ENCODE measurements around the gene C16orf95. TPM values are rescaled to one million over a fixed set of nuclear protein-coding genes. Genes with fewer than 3 reads are reported as not detected.

C16orf95 gene
- total and polyA plus RNA-seq, 7 donors: 0.36 to 6.6 (median 2.2) TPM; not detected in 1

GRCh38 chr16:87329436-87330256, 12.5 kb upstream of the C16orf95 start:
- TF ChIP-seq POLR2A (IDR thresholded peaks at IDR 0.05): no peak
- TF ChIP-seq EP300 (IDR thresholded peaks at IDR 0.05): no peak
- no peak for TF ChIP-seq POLR2AphosphoS5 (IDR thresholded peaks at IDR 0.05)
- no peak for TF ChIP-seq CTCF (IDR thresholded peaks at IDR 0.05)
- Histone ChIP-seq H3K4me1 (peaks cover 0 to 17% (median 12%) of the 10 kb centered on the region in 4 donors), H3K9me3 (no peaks in the 10 kb centered on the region), H3K36me3 (peaks cover 24 to 70% (median 46%) of the 10 kb centered on the region in 4 donors), H3K27me3 (no peaks in the 10 kb centered on the region), H3K27ac (peak overlapping the region in 1 of 4 donors; percentile 51), H3K4me3 (no peak overlapping the region)
- WGBS, 2 donors: 94 to 95% methylated on average over 20 of the region's 20 CpGs
- intact Hi-C loops (cut with DNase I): no loop called here
- DNase-seq: no peak

- WGBS, 2 donors: 78 to 84% methylated on average over 12 of the region's 12 CpGs
- TF ChIP-seq POLR2A (IDR thresholded peaks at IDR 0.05): no peak
- peak in 1 of 4 donors; percentile 14 for TF ChIP-seq EP300 (IDR thresholded peaks at IDR 0.05)
- TF ChIP-seq POLR2AphosphoS5 (IDR thresholded peaks at IDR 0.05): peak in 1 of 4 donors; percentile 23
- no peak for TF ChIP-seq CTCF (IDR thresholded peaks at IDR 0.05)
- Histone ChIP-seq H3K27ac (peak overlapping the region in 2 of 4 donors; percentile 25 to 51), H3K4me3 (no peak overlapping the region), H3K9me3 (no peaks in the 10 kb centered on the region), H3K27me3 (no peaks in the 10 kb centered on the region), H3K4me1 (peaks cover 0 to 20% (median 15%) of the 10 kb centered on the region in 4 donors), H3K36me3 (peaks cover 16 to 62% (median 38%) of the 10 kb centered on the region in 4 donors)
- no peak for DNase-seq
- intact Hi-C loops (cut with DNase I): no loop called here
Measured at GRCh38 chr16:87328846-87329245, 11.7 kb upstream of the C16orf95 start.

GRCh38 chr16:87327798-87328495, 10.8 kb upstream of the C16orf95 start:
- H3K27ac ChIP-seq: peak overlapping the region in 2 of 4 donors; percentile 25 to 53
- no peak overlapping the region for H3K4me3 ChIP-seq
- WGBS, 2 donors: 92 to 94% methylated on average over 19 of the region's 19 CpGs
- no peaks in the 10 kb centered on the region for H3K9me3 ChIP-seq
- intact Hi-C loops (cut with DNase I): no loop called here
- H3K36me3 ChIP-seq: peaks cover 11 to 53% (median 29%) of the 10 kb centered on the region in 4 donors
- TF ChIP-seq CTCF (IDR thresholded peaks at IDR 0.05) (no peak), POLR2AphosphoS5 (IDR thresholded peaks at IDR 0.05) (no peak), POLR2A (IDR thresholded peaks at IDR 0.05) (no peak), EP300 (IDR thresholded peaks at IDR 0.05) (no peak)
- peaks cover 0 to 17% (median 15%) of the 10 kb centered on the region in 4 donors for H3K4me1 ChIP-seq
- no peak for DNase-seq
- H3K27me3 ChIP-seq: no peaks in the 10 kb centered on the region

GRCh38 chr16:87326151-87326571, 9.0 kb upstream of the C16orf95 start:
- peaks cover 0 to 13% (median 8%) of the 10 kb centered on the region in 4 donors for H3K4me1 ChIP-seq
- H3K36me3 ChIP-seq: peaks cover 11 to 35% (median 24%) of the 10 kb centered on the region in 4 donors
- H3K27me3 ChIP-seq: no peaks in the 10 kb centered on the region
- no peak overlapping the region for H3K4me3 ChIP-seq
- H3K27ac ChIP-seq: peak overlapping the region in 1 of 4 donors; percentile 52
- TF ChIP-seq POLR2A (IDR thresholded peaks at IDR 0.05): no peak
- TF ChIP-seq EP300 (IDR thresholded peaks at IDR 0.05): no peak
- TF ChIP-seq POLR2AphosphoS5 (IDR thresholded peaks at IDR 0.05): peak in 1 of 4 donors; percentile 32
- TF ChIP-seq CTCF (IDR thresholded peaks at IDR 0.05): no peak
- H3K9me3 ChIP-seq: no peaks in the 10 kb centered on the region
- WGBS, 2 donors: 77 to 88% methylated on average over 11 of the region's 11 CpGs
- intact Hi-C loops (cut with DNase I): no loop called here
- DNase-seq: no peak

Data from sigmoid colon (tissue), 7 donors.